Peyer's patch (tissue), 4 donors: ENCODE measurements around the gene DOHH. TPM values are rescaled to one million over a fixed set of nuclear protein-coding genes. Genes with fewer than 3 reads are reported as not detected.

Experiments used
- DNase-seq, 3 donors: peaks; one replicate each; pipeline ENCODE4 v3.0.0-alpha.2; 2017 to 2019
- H3K27ac ChIP-seq, 4 donors: fragments of 200-600 bp; sonication (generic); one replicate each; pipeline ENCODE4 v1.5.1; 2016 to 2019
- H3K27me3 ChIP-seq, 2 donors: fragments of 200-600 bp; sonication (generic); one replicate each; pipeline ENCODE4 v1.5.1; 2019
- H3K36me3 ChIP-seq, 3 donors: fragments of 200-600 bp; sonication (generic); one replicate each; pipeline ENCODE4 v1.5.1; 2016 to 2019
- H3K4me1 ChIP-seq, 4 donors: fragments of 200-600 bp; sonication (generic); one replicate each; pipeline ENCODE4 v1.5.1; 2016 to 2019
- H3K4me3 ChIP-seq, 4 donors: fragments of 200-600 bp; sonication (generic); 1 replicate in 3 of 4; 2 replicates in 1 of 4; pipeline ENCODE4 v1.5.1; 2016 to 2019; ENCODE audit warnings: mild to moderate bottlenecking in 1 of 4
- H3K9me3 ChIP-seq, 4 donors: fragments of 200-600 bp; sonication (generic); one replicate each; pipeline ENCODE4 v1.5.1; 2016 to 2019; ENCODE audit warnings: mild to moderate bottlenecking in 1 of 4
- CTCF ChIP-seq, 6 experiments: fragments of 450-650 bp in 4 of 6; fragments of 200-600 bp in 2 of 6; sonication (generic) in 1 of 6; IDR thresholded peaks; one replicate each; pipeline ENCODE4 v1.5.1; 2017 to 2019; ENCODE audit warnings: antibody characterized with exemption in 6 of 6, mild to moderate bottlenecking in 3 of 6, moderate library complexity in 1 of 6
- POLR2A ChIP-seq, 2 donors: fragments of 450-650 bp; IDR thresholded peaks; one replicate each; pipeline ENCODE4 v1.5.1; 2017; ENCODE audit warnings: antibody characterized with exemption in 2 of 2, mild to moderate bottlenecking in 2 of 2, moderate library complexity in 2 of 2
- total RNA-seq, 4 donors: library from RNA; depleted of rRNA; stranded (reverse); fragments of >200 nt; gene quantifications; one replicate each; pipeline ENCODE4 v1.1.0, GENCODE V29; 2016

The DOHH gene
- total RNA-seq, 4 donors from 2014 or later: 5.6 to 10.2 (median 9.5) TPM

GRCh38 chr19:3520166-3521103 is 20.0 kb upstream of the DOHH start:
- Histone ChIP-seq H3K4me1 (peaks cover 0 to 29% (median 5%) of the 10 kb centered on the region in 4 donors), H3K9me3 (no peaks in the 10 kb centered on the region), H3K36me3 (peaks cover 0 to 39% (median 0%) of the 10 kb centered on the region in 3 donors), H3K27me3 (no peaks in the 10 kb centered on the region), H3K27ac (peak overlapping the region in 2 of 4 donors; percentile 46 to 82), H3K4me3 (no peak overlapping the region)
- no peak for TF ChIP-seq CTCF (IDR thresholded peaks at IDR 0.05)
- no peak for TF ChIP-seq POLR2A (IDR thresholded peaks at IDR 0.05)
- peak in 2 of 3 donors; percentile 84 to 86 for DNase-seq

GRCh38 chr19:3519126-3519525 is 18.7 kb upstream of the DOHH start:
- no peak for DNase-seq
- TF ChIP-seq CTCF (IDR thresholded peaks at IDR 0.05) (no peak), POLR2A (IDR thresholded peaks at IDR 0.05) (no peak)
- Histone ChIP-seq H3K4me3 (no peak overlapping the region), H3K9me3 (no peaks in the 10 kb centered on the region), H3K27ac (no peak overlapping the region), H3K4me1 (peaks cover 0 to 29% (median 5%) of the 10 kb centered on the region in 4 donors), H3K36me3 (peaks cover 0 to 29% (median 0%) of the 10 kb centered on the region in 3 donors), H3K27me3 (no peaks in the 10 kb centered on the region)

GRCh38 chr19:3518659-3519058 is 18.2 kb upstream of the DOHH start:
- no peak for DNase-seq
- peaks cover 0 to 24% (median 0%) of the 10 kb centered on the region in 3 donors for H3K36me3 ChIP-seq
- no peak overlapping the region for H3K27ac ChIP-seq
- no peaks in the 10 kb centered on the region for H3K9me3 ChIP-seq
- no peak overlapping the region for H3K4me3 ChIP-seq
- H3K4me1 ChIP-seq: peaks cover 0 to 29% (median 5%) of the 10 kb centered on the region in 4 donors
- no peaks in the 10 kb centered on the region for H3K27me3 ChIP-seq
- TF ChIP-seq CTCF (IDR thresholded peaks at IDR 0.05): no peak
- TF ChIP-seq POLR2A (IDR thresholded peaks at IDR 0.05): no peak

- no peaks in the 10 kb centered on the region for H3K27me3 ChIP-seq
- peaks cover 0 to 20% (median 0%) of the 10 kb centered on the region in 3 donors for H3K36me3 ChIP-seq
- TF ChIP-seq CTCF (IDR thresholded peaks at IDR 0.05) (no peak), POLR2A (IDR thresholded peaks at IDR 0.05) (no peak)
- no peak overlapping the region for H3K4me3 ChIP-seq
- H3K4me1 ChIP-seq: peaks cover 0 to 31% (median 5%) of the 10 kb centered on the region in 4 donors
- no peak overlapping the region for H3K27ac ChIP-seq
- DNase-seq: no peak
- H3K9me3 ChIP-seq: no peaks in the 10 kb centered on the region
These were observed 17.8 kb upstream of the DOHH start for GRCh38 chr19:3518255-3518654.

- no peak overlapping the region for H3K27ac ChIP-seq
- peaks cover 0 to 17% (median 0%) of the 10 kb centered on the region in 3 donors for H3K36me3 ChIP-seq
- TF ChIP-seq POLR2A (IDR thresholded peaks at IDR 0.05) (no peak), CTCF (IDR thresholded peaks at IDR 0.05) (no peak)
- H3K4me1 ChIP-seq: peaks cover 0 to 38% (median 5%) of the 10 kb centered on the region in 4 donors
- no peaks in the 10 kb centered on the region for H3K27me3 ChIP-seq
- DNase-seq: no peak
- no peaks in the 10 kb centered on the region for H3K9me3 ChIP-seq
- H3K4me3 ChIP-seq: no peak overlapping the region
These were observed 17.2 kb upstream of the DOHH start for GRCh38 chr19:3517638-3518037.
